Lower leg skin (tissue), 3 donors: ENCODE measurements around the gene TUBB2B.

ENCODE experiments used
- POLR2A ChIP-seq, 2 donors: fragments of 450-650 bp; IDR thresholded peaks; one replicate each; pipeline ENCODE4 v1.6.1; 2016 to 2017; ENCODE audit warnings: antibody characterized with exemption in 2 of 2, mild to moderate bottlenecking in 1 of 2, moderate library complexity in 1 of 2
- TF ChIP-seq, protein P1 (sequence below), 3 donors: fragments of 450-650 bp; IDR thresholded peaks; one replicate each; pipeline ENCODE4 v1.5.1; 2016; ENCODE audit warnings: antibody characterized with exemption in 3 of 3, mild to moderate bottlenecking in 3 of 3, moderate library complexity in 2 of 3

DNA sequence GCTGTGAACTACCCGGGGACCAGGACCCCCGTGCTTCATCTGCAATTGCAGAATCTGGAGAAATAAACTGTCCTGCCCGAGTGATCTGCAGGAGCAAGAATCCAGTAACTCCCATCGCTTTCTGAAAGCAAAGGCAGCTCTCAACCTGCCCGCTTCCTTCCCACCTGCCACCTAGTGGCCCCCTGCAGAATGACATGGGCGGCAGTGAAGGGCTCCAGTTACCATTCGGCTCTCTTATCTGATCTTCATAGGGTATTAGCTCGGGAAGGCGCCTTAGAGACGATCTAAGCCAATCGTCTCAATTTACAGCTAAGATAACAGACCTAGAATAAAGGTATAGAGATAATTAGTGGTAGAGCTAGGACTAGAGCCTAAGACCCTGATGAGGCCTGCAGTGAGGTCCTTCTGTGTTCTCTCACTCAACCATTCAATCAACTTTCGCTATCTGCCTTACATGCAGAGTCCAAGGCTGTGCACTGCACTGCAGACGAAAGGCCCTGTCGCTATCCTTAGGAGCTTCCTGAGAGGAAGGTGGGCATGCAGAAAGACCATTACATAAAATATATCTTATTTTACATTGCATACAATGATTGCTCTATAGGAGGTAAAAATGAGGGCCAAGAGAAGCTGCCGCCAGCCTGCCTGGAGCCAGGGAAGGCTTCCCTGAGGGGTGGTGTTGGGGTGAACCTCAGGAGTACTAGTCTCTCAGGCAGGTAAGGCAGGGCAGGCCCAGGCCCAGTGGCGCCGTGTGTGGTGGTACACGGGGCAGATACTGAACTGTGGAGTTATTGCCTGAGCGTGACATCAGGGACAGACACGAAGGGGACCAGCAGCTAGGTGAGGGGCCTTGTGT is 24.2 kb upstream of the TUBB2B start:
- TF ChIP-seq, protein P1, sequence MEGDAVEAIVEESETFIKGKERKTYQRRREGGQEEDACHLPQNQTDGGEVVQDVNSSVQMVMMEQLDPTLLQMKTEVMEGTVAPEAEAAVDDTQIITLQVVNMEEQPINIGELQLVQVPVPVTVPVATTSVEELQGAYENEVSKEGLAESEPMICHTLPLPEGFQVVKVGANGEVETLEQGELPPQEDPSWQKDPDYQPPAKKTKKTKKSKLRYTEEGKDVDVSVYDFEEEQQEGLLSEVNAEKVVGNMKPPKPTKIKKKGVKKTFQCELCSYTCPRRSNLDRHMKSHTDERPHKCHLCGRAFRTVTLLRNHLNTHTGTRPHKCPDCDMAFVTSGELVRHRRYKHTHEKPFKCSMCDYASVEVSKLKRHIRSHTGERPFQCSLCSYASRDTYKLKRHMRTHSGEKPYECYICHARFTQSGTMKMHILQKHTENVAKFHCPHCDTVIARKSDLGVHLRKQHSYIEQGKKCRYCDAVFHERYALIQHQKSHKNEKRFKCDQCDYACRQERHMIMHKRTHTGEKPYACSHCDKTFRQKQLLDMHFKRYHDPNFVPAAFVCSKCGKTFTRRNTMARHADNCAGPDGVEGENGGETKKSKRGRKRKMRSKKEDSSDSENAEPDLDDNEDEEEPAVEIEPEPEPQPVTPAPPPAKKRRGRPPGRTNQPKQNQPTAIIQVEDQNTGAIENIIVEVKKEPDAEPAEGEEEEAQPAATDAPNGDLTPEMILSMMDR (IDR thresholded peaks at IDR 0.05), result peak in 1 of 3 donors; percentile 97
- TF ChIP-seq POLR2A (IDR thresholded peaks at IDR 0.05), result no peak
